Thymus (tissue), 2 donors: ENCODE data around the gene KMT2C. TPM values are rescaled to one million over a fixed set of nuclear protein-coding genes. Genes with fewer than 3 reads are reported as not detected.

Experiments
- polyA plus RNA-seq: library from polyadenylated mRNA; stranded (reverse); fragments of 200-250 nt; gene quantifications from one replicate; pipeline ENCODE4 v1.2.3, GENCODE V29; 2013
- total RNA-seq: library from RNA; stranded (reverse); fragments of 120-200 nt; gene quantifications from one replicate; pipeline ENCODE4 v1.2.4, GENCODE V29; 2013
- donor health status: healthy.

The KMT2C gene
- total and polyA plus RNA-seq, 2 donors = 14.4 to 26.2 TPM

Other genes starting within 250 kb of the KMT2C start
- 6.3 TPM for gene XRCC2, start 240.1 kb upstream of the KMT2C start, total RNA-seq
- gene XRCC2, start 240.1 kb upstream of the KMT2C start, polyA plus RNA-seq = 0.64 TPM